Epithelial cell of proximal tubule (primary cell): ENCODE results near the gene GNB1. TPM values are rescaled to one million over a fixed set of nuclear protein-coding genes. Genes with fewer than 3 reads are reported as not detected.
A peak's percentile ranks its signal among the peaks of the same experiment; 100 is the strongest.

ENCODE experiments used
- DNase-seq: peaks from one replicate; pipeline ENCODE4 v3.0.0-alpha.2; 2011; ENCODE audit warnings: low read depth
- H3K4me3 ChIP-seq: 2 replicates; pipeline ENCODE4 v1.5.1; 2011; ENCODE audit warnings: low read depth, mild to moderate bottlenecking, low read length
- total RNA-seq: library from RNA; depleted of rRNA; stranded (reverse); fragments of >200 nt; gene quantifications from 2 replicates; pipeline ENCODE4 v1.2.3, GENCODE V29; 2015
- TF ChIP-seq, protein P1 (sequence below): conservative IDR thresholded peaks from 2 replicates; pipeline ENCODE4 v1.5.1; 2012; ENCODE audit warnings: low read depth, mild to moderate bottlenecking, low read length

The GNB1 gene
- total RNA-seq, 1 donor from 2014 or later = 200 TPM

DNA sequence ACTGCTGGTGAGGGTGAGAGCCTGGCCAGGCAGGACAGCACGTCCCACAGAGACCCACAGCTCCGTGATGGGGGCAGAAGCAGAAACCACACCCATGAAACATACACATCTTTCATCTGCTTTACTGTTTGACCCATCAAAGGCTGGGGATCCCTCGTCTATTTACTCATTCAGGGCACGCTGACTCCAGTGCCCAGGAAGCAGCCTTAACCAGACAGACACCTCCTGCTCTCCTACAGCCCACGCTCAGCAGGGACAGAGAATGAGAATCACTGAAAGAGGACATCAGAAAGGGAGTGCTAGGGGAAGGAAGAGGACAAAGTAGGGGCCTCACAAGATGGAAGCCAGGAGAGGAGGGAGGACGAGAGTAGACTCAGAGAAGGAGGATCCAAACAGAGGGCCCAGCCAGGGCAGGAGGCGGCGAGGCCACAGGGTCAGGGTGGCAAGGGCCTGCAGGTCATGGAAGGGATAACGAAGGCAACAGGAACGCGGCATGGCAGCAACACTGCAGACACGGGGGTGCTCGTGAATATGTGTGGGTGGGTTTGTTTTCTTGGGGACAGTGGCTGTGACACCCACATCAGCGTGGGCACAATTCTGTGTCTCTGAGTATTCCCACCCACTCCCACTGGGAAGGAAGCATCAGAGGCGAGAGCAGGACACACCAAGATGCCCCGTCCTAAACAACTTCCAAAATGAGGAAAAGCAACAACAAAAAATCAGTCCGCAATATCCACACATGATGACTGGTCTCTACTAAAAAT is 97.2 kb downstream of the GNB1 start:
- DNase-seq = no peak
- H3K4me3 ChIP-seq = no peak overlapping the region
- TF ChIP-seq, protein P1, sequence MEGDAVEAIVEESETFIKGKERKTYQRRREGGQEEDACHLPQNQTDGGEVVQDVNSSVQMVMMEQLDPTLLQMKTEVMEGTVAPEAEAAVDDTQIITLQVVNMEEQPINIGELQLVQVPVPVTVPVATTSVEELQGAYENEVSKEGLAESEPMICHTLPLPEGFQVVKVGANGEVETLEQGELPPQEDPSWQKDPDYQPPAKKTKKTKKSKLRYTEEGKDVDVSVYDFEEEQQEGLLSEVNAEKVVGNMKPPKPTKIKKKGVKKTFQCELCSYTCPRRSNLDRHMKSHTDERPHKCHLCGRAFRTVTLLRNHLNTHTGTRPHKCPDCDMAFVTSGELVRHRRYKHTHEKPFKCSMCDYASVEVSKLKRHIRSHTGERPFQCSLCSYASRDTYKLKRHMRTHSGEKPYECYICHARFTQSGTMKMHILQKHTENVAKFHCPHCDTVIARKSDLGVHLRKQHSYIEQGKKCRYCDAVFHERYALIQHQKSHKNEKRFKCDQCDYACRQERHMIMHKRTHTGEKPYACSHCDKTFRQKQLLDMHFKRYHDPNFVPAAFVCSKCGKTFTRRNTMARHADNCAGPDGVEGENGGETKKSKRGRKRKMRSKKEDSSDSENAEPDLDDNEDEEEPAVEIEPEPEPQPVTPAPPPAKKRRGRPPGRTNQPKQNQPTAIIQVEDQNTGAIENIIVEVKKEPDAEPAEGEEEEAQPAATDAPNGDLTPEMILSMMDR = no peak

GRCh38 chr1:1788646-1789431 is 102.0 kb downstream of the GNB1 start:
- DNase-seq = no peak
- TF ChIP-seq, protein P1 = peak; percentile 59
- no peak overlapping the region for H3K4me3 ChIP-seq

DNA sequence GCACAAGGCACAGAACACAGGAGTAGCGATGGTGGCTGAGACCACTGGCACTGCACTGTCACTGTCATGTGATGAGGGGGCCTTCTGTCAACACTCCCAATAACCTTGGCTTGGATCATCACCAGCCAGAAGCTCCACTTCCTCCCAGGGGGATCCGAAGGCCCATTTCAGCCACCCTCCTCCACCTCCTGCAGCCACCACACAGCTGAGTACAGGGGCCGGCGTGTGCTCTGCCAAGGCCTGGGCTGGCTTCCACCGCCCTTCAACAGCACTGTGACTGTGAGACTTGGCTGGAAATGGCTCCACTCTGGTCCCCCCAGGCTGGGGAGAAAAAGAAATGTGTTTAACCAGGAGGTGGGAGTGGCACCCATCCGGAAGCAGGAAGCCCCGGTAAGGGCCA is 102.8 kb downstream of the GNB1 start:
- H3K4me3 ChIP-seq = no peak overlapping the region
- no peak for DNase-seq
- TF ChIP-seq, protein P1 = no peak

DNA sequence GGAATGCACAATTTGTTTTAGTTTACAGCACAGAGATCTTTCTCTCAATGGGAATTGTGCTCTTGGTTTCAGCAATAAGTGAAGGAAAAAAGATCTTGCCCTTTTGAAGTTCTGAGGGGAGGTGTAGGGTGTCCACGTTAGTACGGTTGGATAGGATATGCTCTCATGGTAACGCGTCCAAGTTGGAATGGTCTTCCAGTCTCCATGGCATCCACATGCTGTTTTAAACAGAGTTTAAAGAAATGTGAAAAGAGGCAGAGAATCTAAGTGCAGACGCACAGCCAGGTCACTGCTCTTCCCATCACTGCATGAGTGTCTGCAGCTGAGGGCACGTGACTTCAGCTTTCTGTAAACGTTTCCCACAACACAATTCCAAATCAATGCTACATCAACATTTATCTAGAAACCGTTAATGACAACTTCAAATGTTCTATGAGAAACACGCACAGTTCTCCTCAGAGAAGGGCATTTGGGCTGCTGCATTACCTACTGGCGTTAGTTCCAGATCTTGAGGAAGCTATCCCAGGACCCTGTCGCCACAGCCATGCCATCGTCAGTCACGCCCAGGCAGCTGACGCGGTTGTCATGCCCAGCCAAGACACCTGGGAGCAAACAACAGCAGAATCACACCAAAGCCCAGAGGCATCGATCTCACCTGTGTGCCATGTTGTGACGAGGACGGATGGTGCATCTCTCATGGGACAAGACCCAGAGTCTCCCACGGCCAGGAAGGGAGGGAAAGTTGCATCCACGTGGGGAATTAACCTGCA is 103.9 kb downstream of the GNB1 start:
- H3K4me3 ChIP-seq = no peak overlapping the region
- TF ChIP-seq, protein P1 = no peak
- DNase-seq = no peak

GRCh38 chr1:1785666-1786065 is 105.2 kb downstream of the GNB1 start:
- TF ChIP-seq, protein P1 = no peak
- DNase-seq = no peak
- no peak overlapping the region for H3K4me3 ChIP-seq

- no peak overlapping the region for H3K4me3 ChIP-seq
- TF ChIP-seq, protein P1 = no peak
- no peak for DNase-seq
Observed at GRCh38 chr1:1784933-1785332, 106.0 kb downstream of the GNB1 start.
